Activated gamma-delta T cell treated with anti-CD3 and anti-CD28 coated beads, Interleukin-2, amount 50 U/mL, for 16 hours (primary cell): Measurements from ENCODE around the gene CD79A.
"Not testable (repeated sequence)": the region's sequence is repeated elsewhere in the genome, so short reads cannot be mapped to it uniquely, and the experiment has no call there.

Experiments
- DNase-seq: peaks from one replicate; pipeline ENCODE4 v3.0.0-alpha.2; 2020; ENCODE audit warnings: low read depth

Gene CD79A

GRCh38 chr19:41863209-41863931 is 13.7 kb upstream of the CD79A start:
- DNase-seq = no peak

GRCh38 chr19:41864374-41864773 is 12.7 kb upstream of the CD79A start:
- no peak for DNase-seq

GRCh38 chr19:41866284-41866683 is 10.8 kb upstream of the CD79A start:
- DNase-seq = no peak

- DNase-seq = no peak
Observed at GRCh38 chr19:41868120-41868988, 8.7 kb upstream of the CD79A start.

GRCh38 chr19:41868989-41869300 is 8.1 kb upstream of the CD79A start:
- DNase-seq = no peak

- no peak for DNase-seq
Observed at GRCh38 chr19:41869374-41869955, 7.6 kb upstream of the CD79A start.

- no peak for DNase-seq
Observed at GRCh38 chr19:41870401-41870873, 6.6 kb upstream of the CD79A start.

GRCh38 chr19:41871573-41872383 is 5.3 kb upstream of the CD79A start:
- peak; percentile 47 for DNase-seq

- DNase-seq = no peak
Observed at GRCh38 chr19:41872384-41872774, 4.7 kb upstream of the CD79A start.

GRCh38 chr19:41872775-41873647 is 4.1 kb upstream of the CD79A start:
- DNase-seq = peak; percentile 45

- DNase-seq = not testable (repeated sequence)
Observed at GRCh38 chr19:41875973-41876372, 1.1 kb upstream of the CD79A start.

GRCh38 chr19:41877916-41878905 is 1.1 kb downstream of the CD79A start:
- DNase-seq = no peak

- DNase-seq = no peak
Observed at GRCh38 chr19:41879080-41879479, 2.0 kb downstream of the CD79A start.

- no peak for DNase-seq
Observed at GRCh38 chr19:41879670-41880328, 2.7 kb downstream of the CD79A start.

- no peak for DNase-seq
Observed at GRCh38 chr19:41880329-41880708, 3.2 kb downstream of the CD79A start.

GRCh38 chr19:41882568-41883462 is 5.7 kb downstream of the CD79A start, which contains the start of gene ARHGEF1:
ARHGEF1 (plus strand) TSS chr19:41883184; CDS start chr19:41888083, 4,899 bp downstream.
- peak; percentile 45 for DNase-seq

- DNase-seq = no peak
Observed at GRCh38 chr19:41883463-41883820, 6.4 kb downstream of the CD79A start.
